Mammary epithelial cell (primary cell): Measurements from ENCODE around the gene DOK7.

Experiments used
- EZH2 ChIP-seq: IDR thresholded peaks from 2 replicates; pipeline ENCODE4 v1.6.1; 2012; ENCODE audit warnings: low read length, inconsistent platforms, borderline replicate concordance
- TF ChIP-seq, protein P1 (sequence below), 2 donors: IDR thresholded peaks in 1 of 2; conservative IDR thresholded peaks in 1 of 2; 2 replicates each; pipeline ENCODE4 v1.5.1; 2011 to 2012; ENCODE audit warnings: inconsistent platforms in 2 of 2, low read length in 2 of 2, mild to moderate bottlenecking in 2 of 2, control low read depth in 1 of 2, low read depth in 1 of 2; ENCODE audit not compliant: insufficient read depth in 1 of 2; ENCODE audit errors: extremely low read depth in 1 of 2

DNA sequence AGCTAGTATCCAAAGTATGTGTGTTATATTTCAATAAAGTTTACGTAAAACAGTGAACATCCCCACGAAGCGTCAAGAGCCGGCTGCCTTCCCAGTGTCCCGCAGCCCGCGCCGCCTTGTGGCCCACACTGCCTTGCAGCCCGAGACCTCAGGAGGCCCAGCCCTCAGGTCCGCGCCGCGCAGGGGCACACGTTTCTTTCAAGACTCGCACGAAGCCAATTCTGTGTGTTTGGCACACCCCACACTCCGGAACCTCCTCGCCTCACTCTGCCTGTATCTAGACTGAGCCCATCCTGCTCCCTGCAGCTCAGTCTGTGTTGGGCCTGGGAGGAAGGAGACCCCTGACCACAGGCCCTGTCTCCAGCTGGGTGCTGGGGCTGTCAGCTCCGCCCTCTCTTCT, 63.4 kb downstream of the DOK7 start:
- TF ChIP-seq, protein P1, sequence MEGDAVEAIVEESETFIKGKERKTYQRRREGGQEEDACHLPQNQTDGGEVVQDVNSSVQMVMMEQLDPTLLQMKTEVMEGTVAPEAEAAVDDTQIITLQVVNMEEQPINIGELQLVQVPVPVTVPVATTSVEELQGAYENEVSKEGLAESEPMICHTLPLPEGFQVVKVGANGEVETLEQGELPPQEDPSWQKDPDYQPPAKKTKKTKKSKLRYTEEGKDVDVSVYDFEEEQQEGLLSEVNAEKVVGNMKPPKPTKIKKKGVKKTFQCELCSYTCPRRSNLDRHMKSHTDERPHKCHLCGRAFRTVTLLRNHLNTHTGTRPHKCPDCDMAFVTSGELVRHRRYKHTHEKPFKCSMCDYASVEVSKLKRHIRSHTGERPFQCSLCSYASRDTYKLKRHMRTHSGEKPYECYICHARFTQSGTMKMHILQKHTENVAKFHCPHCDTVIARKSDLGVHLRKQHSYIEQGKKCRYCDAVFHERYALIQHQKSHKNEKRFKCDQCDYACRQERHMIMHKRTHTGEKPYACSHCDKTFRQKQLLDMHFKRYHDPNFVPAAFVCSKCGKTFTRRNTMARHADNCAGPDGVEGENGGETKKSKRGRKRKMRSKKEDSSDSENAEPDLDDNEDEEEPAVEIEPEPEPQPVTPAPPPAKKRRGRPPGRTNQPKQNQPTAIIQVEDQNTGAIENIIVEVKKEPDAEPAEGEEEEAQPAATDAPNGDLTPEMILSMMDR (conservative IDR thresholded peaks at IDR 0.05 in 1 of 2, IDR thresholded peaks at IDR 0.05 in 1 of 2; ENCODE audit: extremely low read depth in 1 of 2, insufficient read depth in 1 of 2, low read depth in 1 of 2, low read length in 2 of 2), result no peak
- TF ChIP-seq EZH2, result no peak
